Fibroblast of pulmonary artery (primary cell): ENCODE results near the gene POLR1H.

Source experiments
- DNase-seq: peaks from one replicate; pipeline ENCODE4 v3.0.0-alpha.2; 2010; ENCODE audit warnings: low read depth
- H3K4me3 ChIP-seq: replicated peaks from 2 replicates; pipeline ENCODE4 v1.5.1; 2011; ENCODE audit warnings: low read depth, mild to moderate bottlenecking, control low read depth, low read length, moderate library complexity
- TF ChIP-seq, protein P1 (sequence below): IDR thresholded peaks from 2 replicates; pipeline ENCODE4 v1.5.1; 2011; ENCODE audit warnings: mild to moderate bottlenecking, control low read depth, low read length, inconsistent platforms; ENCODE audit errors: missing control alignments

The POLR1H gene

GRCh38 chr6:30067460-30068139 is 6.5 kb downstream of the POLR1H start:
- DNase-seq = no peak
- TF ChIP-seq, protein P1, sequence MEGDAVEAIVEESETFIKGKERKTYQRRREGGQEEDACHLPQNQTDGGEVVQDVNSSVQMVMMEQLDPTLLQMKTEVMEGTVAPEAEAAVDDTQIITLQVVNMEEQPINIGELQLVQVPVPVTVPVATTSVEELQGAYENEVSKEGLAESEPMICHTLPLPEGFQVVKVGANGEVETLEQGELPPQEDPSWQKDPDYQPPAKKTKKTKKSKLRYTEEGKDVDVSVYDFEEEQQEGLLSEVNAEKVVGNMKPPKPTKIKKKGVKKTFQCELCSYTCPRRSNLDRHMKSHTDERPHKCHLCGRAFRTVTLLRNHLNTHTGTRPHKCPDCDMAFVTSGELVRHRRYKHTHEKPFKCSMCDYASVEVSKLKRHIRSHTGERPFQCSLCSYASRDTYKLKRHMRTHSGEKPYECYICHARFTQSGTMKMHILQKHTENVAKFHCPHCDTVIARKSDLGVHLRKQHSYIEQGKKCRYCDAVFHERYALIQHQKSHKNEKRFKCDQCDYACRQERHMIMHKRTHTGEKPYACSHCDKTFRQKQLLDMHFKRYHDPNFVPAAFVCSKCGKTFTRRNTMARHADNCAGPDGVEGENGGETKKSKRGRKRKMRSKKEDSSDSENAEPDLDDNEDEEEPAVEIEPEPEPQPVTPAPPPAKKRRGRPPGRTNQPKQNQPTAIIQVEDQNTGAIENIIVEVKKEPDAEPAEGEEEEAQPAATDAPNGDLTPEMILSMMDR = no peak

GRCh38 chr6:30071081-30071818 is 10.2 kb downstream of the POLR1H start:
- no peak overlapping the region for H3K4me3 ChIP-seq
- TF ChIP-seq, protein P1 = peak; percentile 6
- DNase-seq = peak; percentile 52

More at GRCh38 chr6:30067460-30068139, 6.5 kb downstream of the POLR1H start:
- peak overlapping the region; percentile 87 for H3K4me3 ChIP-seq

GRCh38 chr6:30071858-30072257 is 10.8 kb downstream of the POLR1H start:
- TF ChIP-seq, protein P1 = no peak

DNA sequence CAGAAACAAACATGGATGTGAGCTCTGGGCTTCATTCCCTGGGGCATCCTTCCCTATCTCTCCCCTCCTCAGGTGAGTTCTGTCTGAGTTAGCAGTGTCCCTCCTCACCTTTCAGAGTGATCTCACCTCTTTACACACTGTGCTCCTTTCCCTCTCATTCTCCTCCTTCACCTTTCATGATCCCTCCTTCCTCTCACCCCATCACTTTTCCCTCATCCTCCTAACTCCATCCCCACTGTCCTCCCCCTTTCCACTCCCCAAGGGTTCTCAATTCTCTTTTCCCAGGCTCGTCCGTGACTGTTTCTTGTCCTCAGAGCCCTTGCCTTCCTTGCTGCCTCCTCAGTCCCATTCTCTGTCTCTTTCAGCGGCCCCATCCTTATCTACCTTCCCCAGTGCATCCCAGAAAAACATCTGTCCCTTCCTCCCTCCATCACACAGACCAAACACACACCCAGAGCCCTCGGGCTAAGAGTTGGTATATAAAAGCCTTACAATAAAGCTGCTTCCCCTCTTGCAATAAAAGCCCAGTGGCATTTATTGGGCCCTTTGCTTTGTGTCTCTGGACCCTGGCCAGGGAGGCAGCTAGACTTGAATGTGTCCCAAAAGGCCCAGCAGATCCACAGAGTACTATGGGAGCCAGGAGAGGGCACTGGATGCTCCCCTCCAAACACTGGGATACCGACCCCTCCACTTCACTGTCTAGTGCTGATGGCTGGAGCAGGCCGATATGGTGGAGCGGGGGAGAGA is 12.6 kb downstream of the POLR1H start:
- TF ChIP-seq, protein P1 = no peak
- DNase-seq = no peak
- H3K4me3 ChIP-seq = no peak overlapping the region

More at GRCh38 chr6:30071858-30072257, 10.8 kb downstream of the POLR1H start:
- no peak overlapping the region for H3K4me3 ChIP-seq
- no peak for DNase-seq

DNA sequence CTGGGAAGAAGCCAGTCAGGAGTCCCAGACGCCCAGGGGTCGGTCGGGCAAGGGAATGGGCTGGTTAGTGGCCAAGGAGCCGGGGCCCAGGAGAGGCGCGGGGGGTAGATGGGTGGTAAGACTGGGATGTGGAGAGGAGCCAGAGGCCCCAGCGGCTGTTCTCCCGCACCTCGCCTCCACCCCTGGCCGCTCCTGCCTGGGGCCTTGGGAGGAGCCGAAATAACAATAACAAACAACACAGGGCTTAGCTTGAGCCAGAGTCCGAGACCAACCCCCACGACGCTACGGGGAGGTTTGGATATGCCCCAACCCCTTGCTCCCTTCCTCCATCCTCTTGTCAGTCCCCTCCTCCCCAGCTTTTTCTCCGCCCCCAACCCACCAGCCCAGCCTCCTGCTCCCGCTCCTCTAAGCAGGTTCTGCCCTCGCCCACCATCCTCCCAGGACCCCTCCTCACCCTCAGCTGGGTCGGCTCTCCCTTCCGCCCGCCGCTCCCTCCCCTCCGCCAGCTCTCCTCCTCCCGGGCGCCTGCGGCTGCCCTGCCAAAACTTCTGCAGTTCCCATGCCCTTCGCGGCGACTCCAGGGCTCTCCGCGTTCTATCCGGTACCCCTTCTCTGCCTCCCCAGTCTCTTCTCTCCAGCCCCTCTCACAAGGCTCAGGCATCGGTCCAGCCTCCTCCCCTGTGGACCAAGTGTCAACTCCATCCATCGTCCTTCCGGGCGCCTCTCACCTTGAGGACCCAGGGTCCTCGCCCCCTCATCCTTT is 13.4 kb downstream of the POLR1H start:
- no peak overlapping the region for H3K4me3 ChIP-seq
- TF ChIP-seq, protein P1 = no peak
- no peak for DNase-seq

GRCh38 chr6:30075094-30075789 is 14.2 kb downstream of the POLR1H start, which contains the start of gene RNF39:
RNF39 (minus strand) TSS chr6:30075769; CDS start chr6:30075585, 184 bp downstream.
- no peak within 1 kb of the TSS for H3K4me3 ChIP-seq
- DNase-seq = no peak
- TF ChIP-seq, protein P1 = no peak
